NT2/D1 (cell line): Measurements from ENCODE around the gene RORC.

ENCODE experiments used
- SUZ12 ChIP-seq: IDR thresholded peaks from 2 replicates; pipeline ENCODE4 v1.6.1; 2011; ENCODE audit not compliant: insufficient read length, insufficient read depth; ENCODE audit errors: extremely low read depth
- YY1 ChIP-seq: IDR thresholded peaks from 2 replicates; pipeline ENCODE4 v1.6.1; 2011; ENCODE audit not compliant: insufficient read length, insufficient read depth
- ZNF274 ChIP-seq: IDR thresholded peaks from 2 replicates; pipeline ENCODE4 v1.6.1; 2011; ENCODE audit warnings: mild to moderate bottlenecking, low read depth, low read length

DNA sequence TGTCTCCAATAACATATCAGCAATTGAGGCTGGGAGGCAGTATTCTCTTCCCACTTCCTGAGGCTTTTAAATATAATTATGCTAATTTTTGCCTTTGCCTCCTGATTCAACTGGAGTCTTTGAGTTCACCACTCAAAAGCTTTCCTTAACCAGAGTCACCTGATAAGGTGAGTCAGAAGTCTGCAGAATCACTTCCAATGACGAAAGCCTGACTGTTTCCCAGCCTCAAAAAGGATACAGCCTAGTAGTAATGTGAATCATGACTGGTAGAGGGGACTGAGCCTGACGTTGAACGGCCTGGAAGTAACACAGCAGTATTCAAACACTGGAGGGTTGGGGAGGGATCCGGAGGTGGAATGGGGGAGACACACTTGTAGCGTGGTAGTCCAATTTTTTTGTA lies 57.9 kb downstream of the RORC start:
- TF ChIP-seq ZNF274 = no peak
- TF ChIP-seq YY1 = no peak
- TF ChIP-seq SUZ12 = no peak
